Nephron (organoid): ENCODE results near the gene AHCY.

Experiments
- H3K27ac Mint-ChIP-seq, 3 experiments: 2 replicates each; pipeline ENCODE4 v1.8.0; 2020; ENCODE audit warnings: mixed read lengths in 3 of 3, mild to moderate bottlenecking in 2 of 3, moderate library complexity in 1 of 3
- H3K27me3 Mint-ChIP-seq: 2 replicates; pipeline ENCODE4 v1.8.0; 2021; ENCODE audit warnings: low read depth, mild to moderate bottlenecking, moderate library complexity, mixed read lengths
- H3K36me3 Mint-ChIP-seq: 2 replicates; pipeline ENCODE4 v1.8.0; 2020; ENCODE audit warnings: low read depth, mixed read lengths
- H3K4me1 Mint-ChIP-seq: 2 replicates; pipeline ENCODE4 v1.8.0; 2020; ENCODE audit warnings: mixed read lengths
- H3K4me3 Mint-ChIP-seq, 3 experiments: 2 replicates each; pipeline ENCODE4 v1.8.0; 2020; ENCODE audit warnings: mild to moderate bottlenecking in 3 of 3, mixed read lengths in 3 of 3, moderate library complexity in 2 of 3
- H3K9me3 Mint-ChIP-seq: 2 replicates; pipeline ENCODE4 v1.8.0; 2020; ENCODE audit warnings: mixed read lengths
- CTCF ChIP-seq, 3 experiments: fragments of 200-600 bp; sonication (generic); IDR thresholded peaks; one replicate each; pipeline ENCODE4 v1.5.0; 2021; ENCODE audit warnings: antibody characterized with exemption in 3 of 3; ENCODE audit not compliant: unreplicated experiment in 3 of 3

The AHCY gene

GRCh38 chr20:34309691-34310090 is 6.5 kb upstream of the AHCY start:
- H3K4me1 Mint-ChIP-seq: peaks cover 6% of the 10 kb centered on the region
- H3K4me3 Mint-ChIP-seq: no peak overlapping the region
- H3K9me3 Mint-ChIP-seq: no peaks in the 10 kb centered on the region
- TF ChIP-seq CTCF (IDR thresholded peaks at IDR 0.05; ENCODE audit: unreplicated experiment in 3 of 3): no peak
- no peak overlapping the region for H3K27ac Mint-ChIP-seq
- peaks cover 29% of the 10 kb centered on the region for H3K27me3 Mint-ChIP-seq
- H3K36me3 Mint-ChIP-seq: no peaks in the 10 kb centered on the region

- Mint-ChIP-seq H3K4me3 (peak overlapping the region in 2 of 3 experiments; percentile 61 to 65), H3K36me3 (no peaks in the 10 kb centered on the region), H3K4me1 (peaks cover 10% of the 10 kb centered on the region), H3K27ac (peak overlapping the region; percentile 51 to 83 (median 68)), H3K27me3 (peaks cover 11% of the 10 kb centered on the region), H3K9me3 (no peaks in the 10 kb centered on the region)
- no peak for TF ChIP-seq CTCF (IDR thresholded peaks at IDR 0.05; ENCODE audit: unreplicated experiment in 3 of 3)
These were observed 2.4 kb upstream of the AHCY start for GRCh38 chr20:34305333-34306230.

- H3K4me1 Mint-ChIP-seq: peaks cover 10% of the 10 kb centered on the region
- H3K27me3 Mint-ChIP-seq: peaks cover 6% of the 10 kb centered on the region
- no peaks in the 10 kb centered on the region for H3K9me3 Mint-ChIP-seq
- peak in 2 of 3 experiments; percentile 23 to 25 for TF ChIP-seq CTCF (IDR thresholded peaks at IDR 0.05; ENCODE audit: unreplicated experiment in 3 of 3)
- peak overlapping the region in 2 of 3 experiments; percentile 91 to 93 for H3K4me3 Mint-ChIP-seq
- H3K36me3 Mint-ChIP-seq: peaks cover 4% of the 10 kb centered on the region
- peak overlapping the region; percentile 87 to 92 (median 92) for H3K27ac Mint-ChIP-seq
These were observed 838 bp downstream of the AHCY start for GRCh38 chr20:34302312-34302722.

- peak overlapping the region; percentile 87 to 92 (median 92) for H3K27ac Mint-ChIP-seq
- no peak for TF ChIP-seq CTCF (IDR thresholded peaks at IDR 0.05; ENCODE audit: unreplicated experiment in 3 of 3)
- H3K9me3 Mint-ChIP-seq: no peaks in the 10 kb centered on the region
- peaks cover 6% of the 10 kb centered on the region for H3K27me3 Mint-ChIP-seq
- H3K4me1 Mint-ChIP-seq: peaks cover 10% of the 10 kb centered on the region
- H3K4me3 Mint-ChIP-seq: peak overlapping the region in 2 of 3 experiments; percentile 91 to 93
- peaks cover 4% of the 10 kb centered on the region for H3K36me3 Mint-ChIP-seq
These were observed 1.4 kb downstream of the AHCY start for GRCh38 chr20:34301587-34302311.

DNA sequence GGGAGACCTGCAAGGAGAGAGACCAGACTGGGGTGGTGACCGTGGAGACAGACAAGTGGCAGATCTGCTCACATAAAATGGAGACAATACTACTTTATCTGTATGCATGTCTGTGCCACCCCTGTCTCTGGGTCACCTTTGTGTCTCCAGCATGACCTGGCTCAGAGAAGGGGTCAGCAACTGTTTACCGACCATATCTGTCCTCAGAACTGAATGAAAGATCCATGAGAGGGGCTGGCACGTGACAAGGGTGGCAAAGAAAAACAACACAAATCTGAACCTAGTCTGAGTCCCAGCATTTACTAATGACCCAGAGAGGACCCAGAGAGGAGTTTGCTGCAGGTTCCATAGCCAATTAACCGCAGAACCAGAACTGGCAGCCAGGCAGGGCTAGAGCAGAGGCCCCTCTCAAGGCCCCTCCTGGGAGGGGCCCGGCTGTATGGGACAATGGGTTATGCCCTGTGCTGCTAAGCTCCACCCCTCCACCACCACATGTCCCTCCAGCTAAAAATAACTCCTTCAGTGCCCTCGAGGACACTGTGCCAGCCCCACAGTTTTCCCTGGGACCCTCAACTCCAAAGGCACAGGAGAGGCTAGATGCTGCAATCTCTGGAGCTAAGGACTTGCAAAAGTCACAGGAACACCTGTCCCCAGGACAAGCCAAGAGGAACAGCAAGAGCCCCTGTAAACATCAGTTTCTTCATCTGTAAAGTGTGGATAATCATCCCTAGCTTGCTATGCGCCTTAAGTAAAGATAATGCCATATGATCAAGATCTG is 2.2 kb downstream of the AHCY start:
- Mint-ChIP-seq H3K27me3 (peaks cover 6% of the 10 kb centered on the region), H3K9me3 (no peaks in the 10 kb centered on the region), H3K27ac (peak overlapping the region in 1 of 3 experiments; percentile 65), H3K4me1 (peaks cover 10% of the 10 kb centered on the region), H3K36me3 (peaks cover 5% of the 10 kb centered on the region), H3K4me3 (peak overlapping the region in 2 of 3 experiments; percentile 91 to 93)
- no peak for TF ChIP-seq CTCF (IDR thresholded peaks at IDR 0.05; ENCODE audit: unreplicated experiment in 3 of 3)
